Measurements from ENCODE around the gene DAB2.
"Not testable (repeated sequence)": the region's sequence is repeated elsewhere in the genome, so short reads cannot be mapped to it uniquely, and the experiment has no call there.

DAB2 gene

GRCh38 chr5:39426746-39427105, 1.9 kb upstream of the DAB2 start:
- no peak for DNase-seq

GRCh38 chr5:39426051-39426745, 1.4 kb upstream of the DAB2 start:
- no peak for DNase-seq
- in situ Hi-C loops (cut with HindIII; ENCODE audit: low pct_ligation_motif_present, low pct_unique_long_range_greater_than_20kb, low sequenced_read_pairs) = no loop called here

More at GRCh38 chr5:39426746-39427105, 1.9 kb upstream of the DAB2 start:
- in situ Hi-C loops (cut with HindIII; ENCODE audit: low pct_ligation_motif_present, low pct_unique_long_range_greater_than_20kb, low sequenced_read_pairs) = no loop called here

DNA sequence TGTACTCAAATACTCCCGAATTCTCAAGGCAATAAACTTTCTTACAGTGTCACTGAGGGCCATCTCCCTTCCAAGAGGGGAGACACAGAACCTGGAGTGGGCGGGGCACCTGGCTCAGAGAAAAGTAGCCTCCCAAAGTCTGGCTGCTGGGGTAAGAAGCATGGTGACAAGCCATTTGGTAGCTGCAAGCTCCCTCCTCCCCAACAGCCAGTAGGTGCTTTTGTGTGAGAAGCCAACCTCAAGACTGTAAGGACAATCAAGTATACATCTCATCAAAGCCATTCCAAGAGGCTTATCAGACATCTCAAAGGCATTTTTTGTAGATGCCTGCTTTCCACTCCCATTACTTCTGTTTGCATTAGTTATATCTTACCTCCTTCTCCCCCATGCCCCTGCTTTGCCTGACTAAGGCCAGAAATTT, 1.4 kb downstream of the DAB2 start:
- in situ Hi-C loops (cut with HindIII; ENCODE audit: low pct_ligation_motif_present, low pct_unique_long_range_greater_than_20kb, low sequenced_read_pairs) = no loop called here
- no peak for DNase-seq

GRCh38 chr5:39422728-39423285, 2.0 kb downstream of the DAB2 start:
- in situ Hi-C loops (cut with HindIII; ENCODE audit: low pct_ligation_motif_present, low pct_unique_long_range_greater_than_20kb, low sequenced_read_pairs) = no loop called here
- DNase-seq = no peak

DNA sequence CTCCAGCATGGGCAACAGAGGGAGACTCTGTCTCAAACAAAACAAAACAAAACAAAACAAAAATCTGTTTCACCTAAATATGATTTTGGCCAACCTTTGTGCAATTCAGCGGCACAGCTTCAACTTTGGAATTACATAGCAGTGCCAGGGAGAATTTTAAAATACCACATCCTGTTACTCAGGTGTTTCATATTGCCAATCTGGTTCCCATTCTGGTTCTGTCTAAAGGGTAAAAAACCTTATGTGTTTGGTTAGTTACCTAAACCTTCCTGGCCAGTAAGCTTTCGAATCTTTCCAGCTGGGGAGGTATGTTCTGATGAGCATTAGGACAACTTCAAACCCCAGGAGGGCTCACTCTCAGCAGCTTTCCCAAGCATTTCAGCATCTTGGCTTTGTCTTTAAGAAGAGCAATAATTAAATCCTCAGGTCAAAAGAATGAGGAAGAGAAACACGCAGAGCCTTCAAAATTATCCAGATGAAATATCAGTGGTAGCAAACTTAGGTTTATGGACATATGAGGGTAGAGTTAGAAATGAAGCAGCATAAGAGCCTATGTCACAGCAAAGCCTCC, 2.7 kb downstream of the DAB2 start:
- DNase-seq = no peak
- in situ Hi-C loops (cut with HindIII; ENCODE audit: low pct_ligation_motif_present, low pct_unique_long_range_greater_than_20kb, low sequenced_read_pairs) = no loop called here

DNA sequence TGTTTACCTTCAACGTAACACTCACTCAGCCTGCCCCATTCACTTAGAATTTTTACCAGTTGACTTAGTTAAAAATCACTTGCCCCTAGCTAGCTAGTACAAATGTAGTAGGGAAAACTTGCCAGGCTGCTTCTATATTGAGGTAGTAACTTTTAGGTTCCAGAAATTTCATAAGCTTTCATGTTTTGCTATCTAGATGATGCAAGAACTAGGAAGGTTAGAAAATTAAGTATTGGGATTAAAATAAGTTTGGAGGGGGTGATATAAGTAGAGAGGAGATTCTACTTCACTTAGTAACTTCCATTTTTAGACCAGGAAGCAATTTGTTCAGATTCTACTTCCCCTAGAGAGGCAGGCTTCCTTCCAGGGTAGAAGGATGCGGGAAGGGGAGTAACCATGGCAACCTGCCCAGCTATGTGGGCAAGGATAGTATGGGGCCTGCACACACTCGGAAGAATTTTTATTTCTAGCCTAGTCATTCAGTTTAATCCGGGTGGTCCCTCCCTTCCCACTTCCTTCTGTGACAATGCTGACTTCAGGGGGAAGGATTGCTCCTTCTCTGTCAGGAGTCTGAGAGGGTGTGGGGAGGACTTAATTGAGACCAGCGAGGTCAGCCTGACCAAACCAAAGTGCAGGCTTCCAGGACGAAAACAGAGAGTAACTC, 4.2 kb downstream of the DAB2 start:
- DNase-seq = no peak
- in situ Hi-C loops (cut with HindIII; ENCODE audit: low pct_ligation_motif_present, low pct_unique_long_range_greater_than_20kb, low sequenced_read_pairs) = no loop called here

DNA sequence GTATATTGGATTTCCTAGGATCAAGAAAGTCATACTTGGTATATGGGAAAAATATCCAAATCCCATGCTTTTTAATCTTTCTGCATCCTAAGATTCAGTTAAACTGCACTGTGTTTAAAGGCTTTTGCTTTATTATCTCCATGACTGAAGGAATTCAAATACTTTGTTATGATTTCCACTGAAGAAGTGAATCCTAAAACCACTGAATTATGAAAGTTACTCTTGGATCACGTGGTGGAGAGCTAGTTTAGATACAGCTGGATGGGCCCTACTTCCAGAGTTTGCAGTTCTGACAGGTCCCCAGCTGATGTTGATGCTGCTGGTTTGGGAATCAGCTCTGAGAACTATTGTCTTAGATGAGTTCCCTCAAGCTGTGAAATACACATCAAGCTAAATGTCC, 5.0 kb downstream of the DAB2 start:
- in situ Hi-C loops (cut with HindIII; ENCODE audit: low pct_ligation_motif_present, low pct_unique_long_range_greater_than_20kb, low sequenced_read_pairs) = no loop called here
- no peak for DNase-seq

GRCh38 chr5:39417979-39418378, 6.8 kb downstream of the DAB2 start:
- DNase-seq = no peak
- in situ Hi-C loops (cut with HindIII; ENCODE audit: low pct_ligation_motif_present, low pct_unique_long_range_greater_than_20kb, low sequenced_read_pairs) = no loop called here

DNA sequence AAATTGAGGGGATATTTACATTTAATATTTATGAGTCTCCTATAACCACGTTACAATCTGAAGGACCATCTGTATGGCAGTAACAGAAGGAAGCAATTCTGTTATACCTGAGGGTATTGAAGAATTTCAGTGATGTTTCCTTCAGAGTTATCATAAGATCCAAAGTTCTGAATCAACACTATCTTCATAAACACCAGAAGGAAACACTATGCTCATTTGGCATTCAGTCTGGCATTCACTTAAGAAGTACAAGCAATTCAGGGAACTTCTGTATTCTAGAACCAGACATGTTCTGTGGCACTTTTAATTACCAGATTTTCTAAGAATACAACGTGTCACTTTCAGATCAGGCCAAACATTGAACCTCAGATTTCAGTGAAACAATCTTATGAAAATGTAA, 9.6 kb downstream of the DAB2 start:
- in situ Hi-C loops (cut with HindIII; ENCODE audit: low pct_ligation_motif_present, low pct_unique_long_range_greater_than_20kb, low sequenced_read_pairs) = no loop called here
- DNase-seq = no peak

DNA sequence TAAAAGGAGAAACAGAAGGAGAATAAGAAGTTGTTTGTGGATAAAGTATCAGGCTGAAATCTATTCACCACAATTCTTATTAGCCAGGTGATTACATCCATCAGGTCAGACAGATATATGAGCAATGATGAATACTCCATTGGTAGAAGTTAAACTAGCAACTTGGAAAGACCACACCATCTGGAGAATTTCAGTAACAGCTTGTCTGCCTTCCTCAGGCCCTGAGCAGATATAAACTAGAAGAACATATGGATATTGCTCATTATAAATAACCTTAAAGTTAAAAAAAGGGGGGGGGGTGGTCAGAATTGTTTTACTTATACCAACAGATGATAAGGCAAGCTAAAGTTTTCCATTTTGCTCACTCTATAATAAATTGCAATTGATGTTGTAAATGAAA, 10.4 kb downstream of the DAB2 start:
- in situ Hi-C loops (cut with HindIII; ENCODE audit: low pct_ligation_motif_present, low pct_unique_long_range_greater_than_20kb, low sequenced_read_pairs) = no loop called here
- DNase-seq = no peak

DNA sequence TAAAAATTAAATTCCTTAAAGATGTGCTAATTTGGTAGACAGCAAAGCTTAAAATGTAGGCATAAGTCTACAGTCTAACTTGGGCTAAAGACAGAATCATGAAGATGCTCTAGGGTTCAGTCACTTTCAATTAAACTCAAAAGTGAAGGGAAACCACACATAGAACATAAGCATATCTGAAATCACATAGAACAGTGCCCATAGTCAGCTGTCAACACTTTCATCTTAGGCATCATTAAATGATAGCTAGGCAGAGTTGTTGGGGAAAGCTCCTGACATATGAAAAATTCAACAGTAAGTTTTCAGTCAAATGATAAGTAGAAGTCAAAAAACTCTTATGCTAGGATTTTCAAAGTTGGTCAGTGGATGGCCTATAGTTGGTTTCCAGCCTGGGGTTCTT, 11.0 kb downstream of the DAB2 start:
- in situ Hi-C loops (cut with HindIII; ENCODE audit: low pct_ligation_motif_present, low pct_unique_long_range_greater_than_20kb, low sequenced_read_pairs) = no loop called here
- DNase-seq = no peak

- DNase-seq = no peak
- in situ Hi-C loops (cut with HindIII; ENCODE audit: low pct_ligation_motif_present, low pct_unique_long_range_greater_than_20kb, low sequenced_read_pairs) = no loop called here
These were observed 11.9 kb downstream of the DAB2 start for GRCh38 chr5:39412721-39413394.

GRCh38 chr5:39411985-39412384, 12.8 kb downstream of the DAB2 start:
- in situ Hi-C loops (cut with HindIII; ENCODE audit: low pct_ligation_motif_present, low pct_unique_long_range_greater_than_20kb, low sequenced_read_pairs) = no loop called here
- no peak for DNase-seq

GRCh38 chr5:39411061-39411460, 13.7 kb downstream of the DAB2 start:
- no peak for DNase-seq
- in situ Hi-C loops (cut with HindIII; ENCODE audit: low pct_ligation_motif_present, low pct_unique_long_range_greater_than_20kb, low sequenced_read_pairs) = no loop called here

DNA sequence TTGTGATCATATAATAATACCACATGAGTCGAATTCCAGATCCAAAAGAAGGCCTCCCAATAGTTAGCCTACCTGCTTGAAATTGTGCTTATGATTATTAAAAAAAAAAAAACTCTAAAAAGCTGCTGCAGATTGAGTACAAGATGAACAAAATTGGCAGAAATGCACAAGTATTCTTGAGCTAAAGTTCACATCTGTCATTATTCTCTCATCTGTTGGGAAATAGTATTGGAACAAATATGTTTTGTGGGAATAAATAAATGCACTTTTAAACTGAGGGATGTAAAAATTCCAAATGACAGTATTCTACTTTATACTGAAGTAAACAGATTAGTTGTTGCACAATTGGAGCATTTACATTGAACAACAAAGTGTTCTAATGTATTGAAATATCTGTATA, 15.7 kb downstream of the DAB2 start:
- DNase-seq = no peak
- in situ Hi-C loops (cut with HindIII; ENCODE audit: low pct_ligation_motif_present, low pct_unique_long_range_greater_than_20kb, low sequenced_read_pairs) = no loop called here

DNA sequence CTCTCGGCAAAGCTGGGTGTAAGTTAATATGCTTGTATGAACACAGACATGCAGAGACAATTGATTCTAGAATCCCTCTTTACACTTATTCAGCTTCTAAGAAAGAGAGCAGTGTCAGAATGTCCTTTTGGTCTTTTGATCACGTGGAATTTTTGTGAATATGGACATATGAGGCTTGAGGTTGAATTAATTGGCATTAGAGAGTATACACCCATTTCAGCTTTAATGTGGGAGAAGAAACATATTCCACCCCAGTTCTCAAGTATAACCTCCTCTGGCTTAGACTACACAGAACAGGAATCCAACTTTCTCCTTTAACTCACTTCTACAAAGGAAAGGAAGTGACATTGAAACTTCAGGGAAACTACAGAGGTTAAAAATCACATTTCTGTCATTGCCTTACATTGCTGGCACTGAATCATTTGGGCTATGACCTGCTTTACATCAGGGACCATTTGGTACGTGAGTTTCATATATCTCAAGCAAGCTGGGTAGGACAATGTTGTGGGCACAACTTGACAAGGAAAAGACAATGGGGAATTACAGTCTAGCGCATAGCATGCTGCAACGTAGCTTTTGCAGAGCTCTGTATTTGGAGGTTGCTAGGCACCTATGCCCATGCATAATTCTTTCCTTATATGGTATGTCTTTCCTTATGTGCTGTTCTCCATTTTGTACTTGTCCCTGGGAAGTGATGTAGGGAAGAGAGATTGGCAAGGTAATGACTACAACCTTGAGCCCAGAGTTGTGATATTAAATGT, 19.5 kb downstream of the DAB2 start:
- no peak for DNase-seq
- in situ Hi-C loops (cut with HindIII; ENCODE audit: low pct_ligation_motif_present, low pct_unique_long_range_greater_than_20kb, low sequenced_read_pairs) = no loop called here

- in situ Hi-C loops (cut with HindIII; ENCODE audit: low pct_ligation_motif_present, low pct_unique_long_range_greater_than_20kb, low sequenced_read_pairs); DNase-seq: not testable (repeated sequence)
These were observed 21.0 kb downstream of the DAB2 start for GRCh38 chr5:39403761-39404160.

DNA sequence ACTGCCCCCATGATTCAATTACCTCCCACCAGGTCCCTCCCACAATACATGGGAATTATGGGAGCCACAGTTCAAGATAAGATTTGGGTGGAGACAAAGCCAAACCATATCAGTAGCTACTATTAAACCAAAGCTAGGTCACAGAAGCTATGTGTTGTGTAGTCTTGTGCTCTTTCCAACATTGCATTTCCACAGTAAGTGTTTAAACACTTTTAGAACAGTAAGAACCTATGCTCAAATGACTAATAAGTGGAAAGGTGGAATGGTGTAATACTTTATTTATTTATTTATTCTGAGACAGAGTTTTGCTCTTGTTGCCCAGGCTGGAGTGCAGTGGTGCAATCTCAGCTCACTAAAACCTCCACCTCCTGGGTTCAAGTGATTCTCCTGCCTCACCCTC, 22.6 kb downstream of the DAB2 start:
- DNase-seq; in situ Hi-C loops (cut with HindIII; ENCODE audit: low pct_ligation_motif_present, low pct_unique_long_range_greater_than_20kb, low sequenced_read_pairs): not testable (repeated sequence)
